ENCODE data around the gene S100A13.

DNA sequence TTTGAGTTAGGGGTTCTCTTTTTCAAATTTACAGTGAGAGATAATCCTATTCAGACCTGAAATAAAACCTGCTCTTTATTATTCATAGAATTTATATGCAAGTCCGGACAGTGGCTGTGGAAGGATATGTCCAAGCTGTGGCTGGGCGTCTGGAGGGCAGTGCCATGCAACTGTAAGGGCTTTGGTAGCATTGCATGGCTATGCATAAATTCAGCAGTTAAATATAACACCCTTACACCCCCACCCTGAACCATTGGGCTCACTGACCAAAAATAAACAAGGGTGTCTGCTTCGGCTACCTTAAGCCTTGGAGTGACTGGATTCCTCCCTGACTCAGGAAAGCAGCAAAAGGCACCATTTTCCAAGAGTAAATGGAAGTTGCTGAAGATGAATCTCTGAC, 12.0 kb upstream of the S100A13 start:
- TF ChIP-seq, protein P1, sequence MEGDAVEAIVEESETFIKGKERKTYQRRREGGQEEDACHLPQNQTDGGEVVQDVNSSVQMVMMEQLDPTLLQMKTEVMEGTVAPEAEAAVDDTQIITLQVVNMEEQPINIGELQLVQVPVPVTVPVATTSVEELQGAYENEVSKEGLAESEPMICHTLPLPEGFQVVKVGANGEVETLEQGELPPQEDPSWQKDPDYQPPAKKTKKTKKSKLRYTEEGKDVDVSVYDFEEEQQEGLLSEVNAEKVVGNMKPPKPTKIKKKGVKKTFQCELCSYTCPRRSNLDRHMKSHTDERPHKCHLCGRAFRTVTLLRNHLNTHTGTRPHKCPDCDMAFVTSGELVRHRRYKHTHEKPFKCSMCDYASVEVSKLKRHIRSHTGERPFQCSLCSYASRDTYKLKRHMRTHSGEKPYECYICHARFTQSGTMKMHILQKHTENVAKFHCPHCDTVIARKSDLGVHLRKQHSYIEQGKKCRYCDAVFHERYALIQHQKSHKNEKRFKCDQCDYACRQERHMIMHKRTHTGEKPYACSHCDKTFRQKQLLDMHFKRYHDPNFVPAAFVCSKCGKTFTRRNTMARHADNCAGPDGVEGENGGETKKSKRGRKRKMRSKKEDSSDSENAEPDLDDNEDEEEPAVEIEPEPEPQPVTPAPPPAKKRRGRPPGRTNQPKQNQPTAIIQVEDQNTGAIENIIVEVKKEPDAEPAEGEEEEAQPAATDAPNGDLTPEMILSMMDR (IDR thresholded peaks at IDR 0.05; ENCODE audit: insufficient read depth, low read depth, low read length), result no peak
- no peak for TF ChIP-seq EZH2 (IDR thresholded peaks at IDR 0.05; ENCODE audit: insufficient read depth, low read length)

All from astrocyte (in vitro differentiated cells and primary cell).